HT1080 (cell line): ENCODE results near the gene LCNL1. TPM values are rescaled to one million over a fixed set of nuclear protein-coding genes. Genes with fewer than 3 reads are reported as not detected.

Source experiments
- total RNA-seq: library from RNA; depleted of rRNA; stranded (reverse); fragments of >200 nt; shearing (Covaris generic); gene quantifications from 2 replicates; pipeline ENCODE4 v1.2.3, GENCODE V29; 2014; rRNA removed

LCNL1 gene
- total RNA-seq, 1 experiment from 2014 or later: not detected

Other genes with a start within 250 kb of the LCNL1 start
- not detected in 2 replicates for gene LCN10, start 240.1 kb upstream of the LCNL1 start, total RNA-seq
- gene LCN6, start 234.5 kb upstream of the LCNL1 start, total RNA-seq: not detected in 2 replicates
- not detected in 2 replicates for gene LCN8, start 224.8 kb upstream of the LCNL1 start, total RNA-seq
- not detected in 2 replicates for gene LCN15, start 218.5 kb upstream of the LCNL1 start, total RNA-seq
- 52.5 and 71.5 TPM in 2 replicates for gene TMEM141, start 191.6 kb upstream of the LCNL1 start, total RNA-seq
- not detected in 2 replicates for gene CCDC183, start 186.7 kb upstream of the LCNL1 start, total RNA-seq
- gene RABL6, start 175.0 kb upstream of the LCNL1 start, total RNA-seq: 87.9 and 90.9 TPM in 2 replicates
- 0.87 and 1.5 TPM in 2 replicates for gene AJM1, start 140.5 kb upstream of the LCNL1 start, total RNA-seq
- gene PHPT1, start 133.6 kb upstream of the LCNL1 start, total RNA-seq: 124 and 165 TPM in 2 replicates
- gene MAMDC4, start 130.6 kb upstream of the LCNL1 start, total RNA-seq: 5.5 and 7.4 TPM in 2 replicates
- gene EDF1, start 116.7 kb upstream of the LCNL1 start, total RNA-seq: 301 and 357 TPM in 2 replicates
- 16.9 and 18.5 TPM in 2 replicates for gene TRAF2, start 96.5 kb upstream of the LCNL1 start, total RNA-seq
- 171 and 188 TPM in 2 replicates for gene FBXW5, start 38.3 kb upstream of the LCNL1 start, total RNA-seq
- gene C8G, start 37.8 kb upstream of the LCNL1 start, total RNA-seq: 0.47 TPM in 1 of 2 replicates, not detected in the other
- gene LCN12, start 30.7 kb upstream of the LCNL1 start, total RNA-seq: not detected in 2 replicates
- not detected in 2 replicates for gene PTGDS, start 5.5 kb upstream of the LCNL1 start, total RNA-seq
- 68.0 and 77.8 TPM in 2 replicates for gene PAXX, start 9.4 kb downstream of the LCNL1 start, total RNA-seq
- 1.0 and 1.7 TPM in 2 replicates for gene CLIC3, start 13.6 kb downstream of the LCNL1 start, total RNA-seq
- gene ABCA2, start 45.2 kb downstream of the LCNL1 start, total RNA-seq: 7.5 and 9.0 TPM in 2 replicates
- not detected in 2 replicates for gene FUT7, start 49.1 kb downstream of the LCNL1 start, total RNA-seq
- 31.5 and 39.2 TPM in 2 replicates for gene NPDC1, start 63.2 kb downstream of the LCNL1 start, total RNA-seq
- gene ENTPD2, start 71.1 kb downstream of the LCNL1 start, total RNA-seq: not detected in 2 replicates
- 58.5 and 69.2 TPM in 2 replicates for gene SAPCD2, start 87.6 kb downstream of the LCNL1 start, total RNA-seq
- 12.0 and 15.6 TPM in 2 replicates for gene UAP1L1, start 94.5 kb downstream of the LCNL1 start, total RNA-seq
- gene MAN1B1, start 104.0 kb downstream of the LCNL1 start, total RNA-seq: 56.1 and 59.3 TPM in 2 replicates
- gene DPP7, start 131.7 kb downstream of the LCNL1 start, total RNA-seq: 43.8 and 45.5 TPM in 2 replicates
- not detected in 2 replicates for gene GRIN1, start 156.2 kb downstream of the LCNL1 start, total RNA-seq
- not detected in 2 replicates for gene LRRC26, start 187.1 kb downstream of the LCNL1 start, total RNA-seq
- not detected in 2 replicates for gene TMEM210, start 189.1 kb downstream of the LCNL1 start, total RNA-seq
- 18.5 and 27.2 TPM in 2 replicates for gene ANAPC2, start 205.6 kb downstream of the LCNL1 start, total RNA-seq
- gene SSNA1, start 205.7 kb downstream of the LCNL1 start, total RNA-seq: 101 and 138 TPM in 2 replicates
- 12.0 and 13.6 TPM in 2 replicates for gene TPRN, start 217.7 kb downstream of the LCNL1 start, total RNA-seq
- 63.4 and 65.8 TPM in 2 replicates for gene TMEM203, start 222.7 kb downstream of the LCNL1 start, total RNA-seq
- 17.9 and 26.2 TPM in 2 replicates for gene NDOR1, start 222.7 kb downstream of the LCNL1 start, total RNA-seq
- gene RNF208, start 239.2 kb downstream of the LCNL1 start, total RNA-seq: 0.10 and 0.96 TPM in 2 replicates
- gene CYSRT1, start 242.2 kb downstream of the LCNL1 start, total RNA-seq: 1.1 and 1.4 TPM in 2 replicates
- not detected in 2 replicates for gene RNF224, start 244.5 kb downstream of the LCNL1 start, total RNA-seq
- not detected in 2 replicates for gene SLC34A3, start 247.9 kb downstream of the LCNL1 start, total RNA-seq